ENCODE results near the gene RMND5A.

The RMND5A gene

DNA sequence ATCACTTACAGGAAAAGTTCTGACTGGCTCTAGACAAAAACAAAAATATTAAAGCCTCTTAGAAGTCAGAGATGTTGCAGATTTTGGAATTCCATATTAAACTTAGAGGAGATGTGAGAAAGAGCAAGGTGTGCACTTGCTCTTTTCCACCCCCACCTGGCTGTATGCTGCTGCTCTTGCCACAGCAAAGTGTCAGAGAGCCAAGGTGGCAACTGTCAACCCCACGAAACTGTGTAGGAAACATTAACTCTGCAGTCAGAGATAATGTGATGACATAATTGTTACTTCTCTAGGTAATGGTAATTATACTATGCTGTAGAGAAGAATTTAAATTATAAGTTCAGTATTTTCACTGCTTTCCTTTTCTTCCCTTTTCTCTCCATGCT, 45.2 kb downstream of the RMND5A start:
- TF ChIP-seq, protein P1, sequence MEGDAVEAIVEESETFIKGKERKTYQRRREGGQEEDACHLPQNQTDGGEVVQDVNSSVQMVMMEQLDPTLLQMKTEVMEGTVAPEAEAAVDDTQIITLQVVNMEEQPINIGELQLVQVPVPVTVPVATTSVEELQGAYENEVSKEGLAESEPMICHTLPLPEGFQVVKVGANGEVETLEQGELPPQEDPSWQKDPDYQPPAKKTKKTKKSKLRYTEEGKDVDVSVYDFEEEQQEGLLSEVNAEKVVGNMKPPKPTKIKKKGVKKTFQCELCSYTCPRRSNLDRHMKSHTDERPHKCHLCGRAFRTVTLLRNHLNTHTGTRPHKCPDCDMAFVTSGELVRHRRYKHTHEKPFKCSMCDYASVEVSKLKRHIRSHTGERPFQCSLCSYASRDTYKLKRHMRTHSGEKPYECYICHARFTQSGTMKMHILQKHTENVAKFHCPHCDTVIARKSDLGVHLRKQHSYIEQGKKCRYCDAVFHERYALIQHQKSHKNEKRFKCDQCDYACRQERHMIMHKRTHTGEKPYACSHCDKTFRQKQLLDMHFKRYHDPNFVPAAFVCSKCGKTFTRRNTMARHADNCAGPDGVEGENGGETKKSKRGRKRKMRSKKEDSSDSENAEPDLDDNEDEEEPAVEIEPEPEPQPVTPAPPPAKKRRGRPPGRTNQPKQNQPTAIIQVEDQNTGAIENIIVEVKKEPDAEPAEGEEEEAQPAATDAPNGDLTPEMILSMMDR (IDR thresholded peaks at IDR 0.05; ENCODE audit: low read depth, low read length, missing control alignments) = no peak
- no peak for DNase-seq
- Histone ChIP-seq H3K27ac (no peak overlapping the region), H3K27me3 (replicated peaks) (no peaks in the 10 kb centered on the region), H3K36me3 (replicated peaks) (peaks cover 2% of the 10 kb centered on the region), H3K4me3 (ENCODE audit: low read depth, low read length) (no peak overlapping the region)
- in situ Hi-C loops (cut with HindIII; ENCODE audit: low pct_ligation_motif_present, low sequenced_read_pairs) = no loop called here

DNA sequence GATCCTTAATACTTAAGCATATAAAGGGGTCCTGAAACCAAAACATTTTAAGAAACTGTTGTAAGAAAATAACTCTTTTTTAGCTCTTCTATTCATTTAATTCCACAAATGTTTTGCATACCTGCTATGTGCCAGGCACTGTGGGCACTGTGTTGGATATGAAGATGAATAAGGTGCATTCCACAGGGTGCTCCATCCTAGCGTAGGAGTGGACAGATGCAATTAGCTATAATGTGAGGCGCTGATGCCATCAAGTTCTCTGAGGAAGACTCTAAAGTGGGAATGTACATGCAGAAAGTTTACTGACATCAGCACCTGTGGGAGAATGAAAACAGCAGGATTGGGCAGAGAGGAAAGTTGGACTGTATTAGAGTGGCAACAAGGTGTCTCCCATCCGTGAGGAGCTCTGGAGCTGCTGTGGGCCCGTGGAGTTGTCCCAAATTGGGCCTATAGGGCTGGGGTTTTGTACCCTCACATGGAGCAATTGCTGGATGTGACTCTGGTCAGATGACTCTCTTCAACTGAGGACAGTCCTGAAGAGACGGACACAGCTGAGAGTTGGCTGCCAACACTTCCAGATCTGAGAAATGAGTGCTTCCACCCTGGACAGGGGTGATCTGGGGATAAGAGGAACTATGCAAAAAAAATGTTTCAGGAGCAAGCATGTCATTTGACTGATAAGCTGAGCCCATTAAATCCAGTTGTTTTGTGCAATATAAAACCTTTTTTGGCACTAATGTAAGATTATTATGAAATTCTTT, 48.3 kb downstream of the RMND5A start:
- Histone ChIP-seq H3K4me3 (ENCODE audit: low read depth, low read length) (no peak overlapping the region), H3K36me3 (replicated peaks) (peaks cover 8% of the 10 kb centered on the region), H3K27ac (no peak overlapping the region), H3K27me3 (replicated peaks) (no peaks in the 10 kb centered on the region)
- DNase-seq = no peak
- in situ Hi-C loops (cut with HindIII; ENCODE audit: low pct_ligation_motif_present, low sequenced_read_pairs) = no loop called here
- TF ChIP-seq, protein P1 (IDR thresholded peaks at IDR 0.05; ENCODE audit: low read depth, low read length, missing control alignments) = no peak

DNA sequence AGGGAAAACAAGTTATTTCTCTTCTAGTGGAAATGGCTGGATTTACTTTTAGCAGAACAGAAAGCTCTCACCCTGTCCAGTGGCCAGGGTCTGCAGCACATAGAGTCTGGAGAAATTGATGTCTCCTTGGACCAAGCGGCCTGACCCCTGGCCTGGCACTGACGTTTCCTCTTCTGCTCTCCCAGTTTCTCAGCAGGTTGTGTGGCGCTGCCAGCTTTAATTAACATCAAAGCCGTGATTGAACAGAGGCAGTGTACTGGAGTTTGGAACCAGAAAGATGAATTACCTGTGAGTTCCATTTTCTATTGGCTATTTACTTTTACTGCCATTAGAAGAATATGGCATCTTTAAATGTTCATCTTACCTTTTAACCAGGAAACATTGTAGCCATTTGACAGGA, 49.7 kb downstream of the RMND5A start:
- Histone ChIP-seq H3K4me3 (ENCODE audit: low read depth, low read length) (no peak overlapping the region), H3K27ac (no peak overlapping the region), H3K27me3 (replicated peaks) (no peaks in the 10 kb centered on the region), H3K36me3 (replicated peaks) (peaks cover 8% of the 10 kb centered on the region)
- TF ChIP-seq, protein P1 (IDR thresholded peaks at IDR 0.05; ENCODE audit: low read depth, low read length, missing control alignments) = no peak
- DNase-seq = no peak
- in situ Hi-C loops (cut with HindIII; ENCODE audit: low pct_ligation_motif_present, low sequenced_read_pairs) = no loop called here

DNA sequence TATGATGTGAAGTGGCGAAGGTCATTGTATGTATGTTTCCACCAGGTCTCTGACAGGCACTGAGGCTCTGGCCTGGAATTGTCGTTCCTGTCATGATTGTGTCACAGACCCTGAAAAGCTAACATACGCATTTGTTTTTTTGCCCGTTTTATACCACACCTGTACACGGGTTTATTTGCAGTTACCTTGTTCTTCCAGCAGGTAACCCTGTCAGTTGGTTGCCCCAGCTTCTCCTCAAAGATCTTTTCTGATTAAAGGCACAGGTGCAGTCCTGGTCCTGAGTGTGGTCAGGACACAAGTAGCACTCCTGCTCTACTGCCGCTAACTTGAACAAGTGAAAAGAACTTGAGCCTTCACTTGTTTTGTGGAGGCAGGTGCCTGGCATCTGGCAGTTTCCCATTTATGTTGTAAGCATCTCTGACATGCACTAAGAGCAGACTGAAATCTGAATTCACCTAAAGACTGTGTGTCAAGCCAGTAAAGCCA, 50.8 kb downstream of the RMND5A start:
- no peak for DNase-seq
- no peaks in the 10 kb centered on the region for H3K27me3 ChIP-seq (replicated peaks)
- in situ Hi-C loops (cut with HindIII; ENCODE audit: low pct_ligation_motif_present, low sequenced_read_pairs) = no loop called here
- peaks cover 8% of the 10 kb centered on the region for H3K36me3 ChIP-seq (replicated peaks)
- no peak overlapping the region for H3K27ac ChIP-seq
- TF ChIP-seq, protein P1 (IDR thresholded peaks at IDR 0.05; ENCODE audit: low read depth, low read length, missing control alignments) = no peak
- H3K4me3 ChIP-seq (ENCODE audit: low read depth, low read length) = no peak overlapping the region

DNA sequence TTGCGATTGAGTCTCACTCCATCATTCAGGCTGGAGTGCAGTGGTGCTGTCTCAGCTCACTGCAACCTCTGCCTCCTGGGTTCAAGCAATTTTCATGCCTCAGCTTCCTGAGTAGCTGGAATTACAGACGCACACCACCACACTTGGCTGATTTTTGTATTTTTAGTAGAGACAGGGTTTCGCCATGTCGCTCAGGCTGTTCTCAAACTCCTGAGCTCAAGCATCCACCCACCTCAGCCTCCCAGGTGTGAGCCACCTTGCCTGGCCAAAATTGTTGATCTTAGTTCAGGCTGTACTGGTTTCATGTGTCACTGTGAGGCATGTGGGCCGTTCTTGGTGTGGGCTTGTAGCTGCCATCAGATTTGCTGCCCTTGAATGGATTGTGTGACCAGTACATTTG, 52.5 kb downstream of the RMND5A start:
- TF ChIP-seq, protein P1 (IDR thresholded peaks at IDR 0.05; ENCODE audit: low read depth, low read length, missing control alignments) = no peak
- no peaks in the 10 kb centered on the region for H3K27me3 ChIP-seq (replicated peaks)

DNA sequence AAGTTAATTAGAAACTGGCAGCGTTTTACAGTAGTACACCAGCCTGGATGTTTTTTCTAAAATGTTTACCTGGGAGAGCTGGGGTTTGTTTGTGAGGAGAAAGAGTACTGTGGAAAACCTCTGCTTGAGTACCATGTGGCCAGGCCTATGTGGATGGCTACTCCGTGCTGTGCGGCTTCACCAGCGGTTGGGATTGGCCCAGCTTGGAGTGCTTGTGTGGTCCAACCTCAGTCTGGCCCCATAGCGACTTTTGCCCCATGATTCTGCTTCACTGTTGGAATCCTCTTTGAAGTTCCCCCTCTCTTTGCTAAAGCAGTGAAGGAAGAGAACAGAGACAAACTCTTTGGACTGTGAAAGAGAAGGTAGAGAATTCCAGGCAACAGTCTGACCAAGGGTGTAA, 54.8 kb downstream of the RMND5A start:
- H3K27me3 ChIP-seq (replicated peaks) = no peaks in the 10 kb centered on the region
- H3K36me3 ChIP-seq (replicated peaks) = peaks cover 8% of the 10 kb centered on the region
- DNase-seq = no peak
- in situ Hi-C loops (cut with HindIII; ENCODE audit: low pct_ligation_motif_present, low sequenced_read_pairs) = no loop called here
- TF ChIP-seq, protein P1 (IDR thresholded peaks at IDR 0.05; ENCODE audit: low read depth, low read length, missing control alignments) = no peak
- H3K27ac ChIP-seq = no peak overlapping the region
- no peak overlapping the region for H3K4me3 ChIP-seq (ENCODE audit: low read depth, low read length)

More for the DNA sequence above, 52.5 kb downstream of the RMND5A start:
- DNase-seq = no peak
- H3K36me3 ChIP-seq (replicated peaks) = peaks cover 8% of the 10 kb centered on the region
- in situ Hi-C loops (cut with HindIII; ENCODE audit: low pct_ligation_motif_present, low sequenced_read_pairs) = no loop called here
- H3K27ac ChIP-seq = no peak overlapping the region
- no peak overlapping the region for H3K4me3 ChIP-seq (ENCODE audit: low read depth, low read length)
